Neutrophil (primary cell): ENCODE measurements around the gene SCO1.

ENCODE experiments used
- H3K27ac ChIP-seq: fragments of 200-600 bp; sonication (generic); 2 replicates; pipeline ENCODE4 v1.5.1; 2016; ENCODE audit warnings: mild to moderate bottlenecking, moderate library complexity
- H3K27me3 ChIP-seq: fragments of 200-600 bp; sonication (generic); 2 replicates; pipeline ENCODE4 v1.6.0; 2016; ENCODE audit warnings: mild to moderate bottlenecking
- H3K36me3 ChIP-seq: fragments of 200-600 bp; sonication (generic); 2 replicates; pipeline ENCODE4 v1.5.1; 2017
- H3K4me1 ChIP-seq, 2 experiments: fragments of 200-600 bp in 1 of 2; sonication (generic) in 1 of 2; 1 replicate in 1 of 2; 2 replicates in 1 of 2; pipeline versions ENCODE4 v1.5.1 to v1.6.1; 2013 to 2016; ENCODE audit warnings: low read depth in 1 of 2, low read length in 1 of 2, mild to moderate bottlenecking in 1 of 2, moderate library complexity in 1 of 2; ENCODE audit not compliant: control insufficient read depth in 1 of 2, insufficient read depth in 1 of 2
- H3K4me3 ChIP-seq, 2 experiments: fragments of 200-600 bp in 1 of 2; sonication (generic) in 1 of 2; 1 replicate in 1 of 2; 2 replicates in 1 of 2; pipeline ENCODE4 v1.5.1; 2013 to 2016; ENCODE audit warnings: low read depth in 1 of 2, low read length in 1 of 2, mild to moderate bottlenecking in 1 of 2, moderate library complexity in 1 of 2
- H3K9me3 ChIP-seq: fragments of 200-600 bp; sonication (generic); 2 replicates; pipeline ENCODE4 v1.5.1; 2016
- CTCF ChIP-seq: fragments of 200-600 bp; sonication (generic); IDR thresholded peaks from 2 replicates; pipeline ENCODE4 v1.5.1; 2016; ENCODE audit warnings: antibody characterized with exemption

Gene SCO1

GRCh38 chr17:10663231-10663630 lies 34.1 kb downstream of the SCO1 start:
- no peaks in the 10 kb centered on the region for H3K27me3 ChIP-seq
- H3K4me1 ChIP-seq, result no peaks in the 10 kb centered on the region
- TF ChIP-seq CTCF, result no peak
- no peak overlapping the region for H3K4me3 ChIP-seq
- H3K36me3 ChIP-seq, result no peaks in the 10 kb centered on the region
- no peaks in the 10 kb centered on the region for H3K9me3 ChIP-seq
- no peak overlapping the region for H3K27ac ChIP-seq

- no peak overlapping the region for H3K4me3 ChIP-seq
- no peak for TF ChIP-seq CTCF
- H3K4me1 ChIP-seq, result no peaks in the 10 kb centered on the region
- H3K27me3 ChIP-seq, result no peaks in the 10 kb centered on the region
- H3K27ac ChIP-seq, result no peak overlapping the region
- H3K9me3 ChIP-seq, result no peaks in the 10 kb centered on the region
- H3K36me3 ChIP-seq, result no peaks in the 10 kb centered on the region
These were observed 35.9 kb downstream of the SCO1 start for GRCh38 chr17:10661437-10661836.

- H3K9me3 ChIP-seq, result no peaks in the 10 kb centered on the region
- no peak for TF ChIP-seq CTCF
- H3K27ac ChIP-seq, result no peak overlapping the region
- H3K27me3 ChIP-seq, result no peaks in the 10 kb centered on the region
- H3K36me3 ChIP-seq, result no peaks in the 10 kb centered on the region
- peaks cover 5 to 7% of the 10 kb centered on the region in 2 experiments for H3K4me1 ChIP-seq
- H3K4me3 ChIP-seq, result no peak overlapping the region
These were observed 39.5 kb downstream of the SCO1 start for GRCh38 chr17:10657879-10658278.

GRCh38 chr17:10657148-10657547 lies 40.2 kb downstream of the SCO1 start, which contains the start of gene MYH3:
Gene MYH3, minus strand, starts transcription at chr17:10657309. Its CDS starts 2,245 bp downstream, at chr17:10655064.
- no peak for TF ChIP-seq CTCF
- no peak within 1 kb of the TSS for H3K27ac ChIP-seq
- no peak within 1 kb of the TSS for H3K4me3 ChIP-seq
- H3K27me3 ChIP-seq, result no peaks in the 10 kb centered on the region
- H3K36me3 ChIP-seq, result no peaks in the 10 kb centered on the region
- no peaks in the 10 kb centered on the region for H3K9me3 ChIP-seq
- peaks cover 6 to 8% of the 10 kb centered on the region in 2 experiments for H3K4me1 ChIP-seq

- Histone ChIP-seq H3K36me3 (no peaks in the 10 kb centered on the region), H3K27ac (no peak overlapping the region), H3K4me3 (no peak overlapping the region), H3K9me3 (no peaks in the 10 kb centered on the region), H3K27me3 (no peaks in the 10 kb centered on the region), H3K4me1 (peaks cover 6 to 8% of the 10 kb centered on the region in 2 experiments)
- no peak for TF ChIP-seq CTCF
These were observed 43.3 kb downstream of the SCO1 start for GRCh38 chr17:10653987-10654386.
